ENCODE measurements around the gene TNFAIP3.

The TNFAIP3 gene

DNA sequence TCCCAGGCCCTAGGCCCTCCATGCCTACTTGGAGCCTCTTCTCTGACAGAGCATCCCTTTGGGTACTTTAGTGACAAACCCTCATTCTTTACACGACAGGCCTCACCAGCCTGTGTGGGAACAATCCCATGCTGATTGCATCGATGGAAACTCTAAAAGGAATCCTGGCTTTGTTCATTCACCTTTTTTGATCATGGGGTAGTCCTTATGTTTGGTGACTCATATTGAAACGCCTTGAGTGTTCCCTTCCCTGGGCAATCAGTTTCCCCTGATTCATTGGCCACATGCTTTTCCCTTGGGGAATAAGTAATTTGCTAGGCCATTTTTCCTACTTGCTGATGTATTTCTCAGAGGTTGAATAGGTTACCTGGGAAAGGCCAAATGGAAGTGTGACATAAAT, 14.7 kb upstream of the TNFAIP3 start:
- H3K36me3 ChIP-seq (ENCODE audit: insufficient read depth, low read length): no peaks in the 10 kb centered on the region
- no peaks in the 10 kb centered on the region for H3K9me3 ChIP-seq (ENCODE audit: insufficient read depth, low read depth, low read length)
- H3K9ac ChIP-seq (ENCODE audit: low read depth, low read length): no peak overlapping the region
- H3K4me1 ChIP-seq (ENCODE audit: insufficient read depth, low read length): no peaks in the 10 kb centered on the region; the same call in 1 of the 2 replicates
- no peak overlapping the region for H3K4me3 ChIP-seq (ENCODE audit: low read length)
- 85% methylated on average over 3 of the region's 3 CpGs for WGBS
- H3K27me3 ChIP-seq (ENCODE audit: insufficient read depth, low read length): no peaks in the 10 kb centered on the region
- no peak overlapping the region for H3K27ac ChIP-seq (ENCODE audit: low read depth, low read length)

GRCh38 chr6:137852811-137853210, 14.2 kb upstream of the TNFAIP3 start:
- H3K9me3 ChIP-seq (ENCODE audit: insufficient read depth, low read depth, low read length): no peaks in the 10 kb centered on the region
- no peak overlapping the region for H3K27ac ChIP-seq (ENCODE audit: low read depth, low read length)
- no peak overlapping the region for H3K4me3 ChIP-seq (ENCODE audit: low read length)
- H3K36me3 ChIP-seq (ENCODE audit: insufficient read depth, low read length): no peaks in the 10 kb centered on the region
- H3K27me3 ChIP-seq (ENCODE audit: insufficient read depth, low read length): no peaks in the 10 kb centered on the region
- H3K4me1 ChIP-seq (ENCODE audit: insufficient read depth, low read length): no peaks in the 10 kb centered on the region; the same call in 1 of the 2 replicates
- WGBS: 85% methylated on average over 1 of the region's 1 CpG
- no peak overlapping the region for H3K9ac ChIP-seq (ENCODE audit: low read depth, low read length)

DNA sequence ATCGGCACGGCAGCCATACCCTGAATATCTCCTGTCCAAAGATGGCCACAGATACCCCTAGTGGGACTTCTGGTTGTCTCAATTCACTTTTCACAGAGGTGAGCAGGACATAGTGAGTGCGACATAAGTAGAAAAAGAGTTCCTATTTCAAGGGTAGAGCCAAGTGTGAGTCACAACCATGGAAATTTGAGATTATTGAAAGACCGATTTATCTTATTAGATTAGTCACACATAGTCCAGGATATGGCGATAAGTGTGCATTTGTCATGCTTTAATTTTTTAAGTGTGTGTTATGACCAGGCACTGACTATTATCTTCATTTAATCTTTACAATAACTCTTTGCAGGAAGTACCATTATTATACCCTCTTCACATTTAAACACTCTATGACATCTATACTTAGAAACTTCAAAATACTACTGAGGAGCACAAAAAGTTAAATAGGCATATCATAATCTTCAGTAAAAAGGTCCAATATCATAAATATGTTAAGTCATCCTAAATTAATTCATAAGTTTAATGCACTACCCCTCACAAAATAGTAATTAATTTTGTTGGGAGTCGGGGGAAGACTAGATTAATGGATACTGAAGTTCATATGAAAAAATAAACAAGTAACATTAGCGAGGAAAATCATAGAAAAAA, 13.4 kb upstream of the TNFAIP3 start:
- WGBS: 96% methylated on average over 6 of the region's 7 CpGs
- Histone ChIP-seq H3K27ac (ENCODE audit: low read depth, low read length) (no peak overlapping the region), H3K36me3 (ENCODE audit: insufficient read depth, low read length) (no peaks in the 10 kb centered on the region), H3K4me3 (ENCODE audit: low read length) (no peak overlapping the region), H3K9ac (ENCODE audit: low read depth, low read length) (no peak overlapping the region), H3K27me3 (ENCODE audit: insufficient read depth, low read length) (no peaks in the 10 kb centered on the region), H3K4me1 (ENCODE audit: insufficient read depth, low read length) (no peaks in the 10 kb centered on the region; the same call in 1 of the 2 replicates), H3K9me3 (ENCODE audit: insufficient read depth, low read depth, low read length) (no peaks in the 10 kb centered on the region)

DNA sequence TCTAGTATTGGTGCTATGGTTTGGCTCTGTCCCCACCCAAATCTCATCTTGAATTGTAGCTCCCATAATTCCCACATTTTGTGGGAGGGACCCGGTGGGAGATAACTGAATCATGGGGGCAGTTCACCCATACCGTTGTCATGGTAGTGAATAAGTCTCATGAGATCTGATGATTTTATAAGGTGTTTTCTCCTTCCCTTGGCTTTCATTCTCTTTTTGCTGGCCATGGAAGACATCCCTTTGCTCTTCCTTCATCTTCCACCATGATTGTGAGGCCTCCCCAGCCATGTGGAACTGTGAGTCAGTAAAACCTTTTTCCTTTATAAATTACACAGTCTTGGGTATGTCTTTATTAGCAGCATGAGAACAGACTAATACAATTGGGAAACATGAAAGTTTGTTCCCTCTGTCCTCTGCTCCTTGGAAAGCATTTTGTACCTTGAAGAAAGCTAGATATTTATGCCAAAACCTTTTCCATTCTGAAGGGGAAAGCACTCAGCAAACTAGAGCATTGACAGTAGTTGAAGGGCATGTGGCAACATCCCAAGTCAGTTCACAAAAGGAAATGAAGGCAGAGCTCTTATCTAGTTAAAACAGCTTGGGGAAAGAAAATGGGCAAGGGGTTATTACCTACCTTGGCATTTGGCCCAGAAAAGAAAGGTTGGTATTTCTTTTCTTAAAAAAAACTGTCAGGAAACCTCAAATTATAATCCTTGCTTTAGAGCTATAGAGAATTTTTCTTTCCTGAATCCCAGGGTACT, 10.7 kb upstream of the TNFAIP3 start:
- Histone ChIP-seq H3K9me3 (ENCODE audit: insufficient read depth, low read depth, low read length) (no peaks in the 10 kb centered on the region), H3K9ac (ENCODE audit: low read depth, low read length) (no peak overlapping the region), H3K27ac (ENCODE audit: low read depth, low read length) (no peak overlapping the region), H3K36me3 (ENCODE audit: insufficient read depth, low read length) (no peaks in the 10 kb centered on the region), H3K4me3 (ENCODE audit: low read length) (no peak overlapping the region), H3K27me3 (ENCODE audit: insufficient read depth, low read length) (no peaks in the 10 kb centered on the region), H3K4me1 (ENCODE audit: insufficient read depth, low read length) (peaks cover 19% of the 10 kb centered on the region)
- 94% methylated on average over 2 of the region's 2 CpGs for WGBS

DNA sequence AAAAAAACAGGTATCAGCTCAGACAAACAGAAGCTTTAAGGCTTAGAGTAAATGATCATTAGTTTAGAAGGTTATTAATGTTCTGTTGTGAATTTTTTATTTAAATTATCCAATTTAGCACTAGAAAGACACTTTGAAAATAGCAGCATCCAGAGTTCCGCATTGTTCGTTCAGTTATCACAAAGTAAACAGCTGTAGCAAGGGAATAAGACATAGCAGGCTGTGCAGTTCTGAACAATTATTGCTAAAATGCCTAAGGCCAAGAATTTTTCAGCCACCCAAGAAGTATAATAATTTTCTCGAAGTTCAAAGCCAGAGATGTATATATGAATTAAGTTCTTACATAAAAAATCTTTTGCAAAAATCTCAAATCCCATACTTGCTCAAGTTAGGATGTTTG, 8.0 kb upstream of the TNFAIP3 start:
- H3K27ac ChIP-seq (ENCODE audit: low read depth, low read length): no peak overlapping the region
- no peaks in the 10 kb centered on the region for H3K36me3 ChIP-seq (ENCODE audit: insufficient read depth, low read length)

DNA sequence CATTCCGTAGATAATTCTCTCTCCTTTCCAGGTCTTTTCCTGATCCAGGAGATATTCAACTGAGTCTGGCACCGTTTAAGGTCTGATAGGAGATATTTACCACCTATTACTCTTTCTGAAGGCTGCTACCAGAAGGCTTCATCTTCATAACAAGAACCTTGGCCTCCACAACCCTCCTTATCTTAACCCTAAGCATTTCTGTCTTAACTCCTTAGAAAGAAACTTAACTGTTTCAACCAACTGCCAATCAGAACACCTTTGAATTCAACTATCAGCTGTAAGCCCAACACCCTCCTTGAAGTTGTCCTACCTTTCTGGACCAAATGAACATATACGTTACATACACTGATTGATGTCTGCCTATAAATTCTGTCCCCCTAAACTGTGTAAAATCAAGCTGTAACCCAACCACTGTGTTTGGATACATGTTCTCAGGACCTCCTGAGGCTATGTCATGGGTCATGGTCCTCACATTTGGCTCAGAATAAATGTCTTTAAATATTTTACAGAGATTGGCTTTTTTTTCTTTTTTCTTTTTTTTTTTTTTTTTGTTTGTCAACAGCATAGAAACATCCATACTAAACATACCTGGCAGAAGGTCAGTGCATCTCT, 6.6 kb upstream of the TNFAIP3 start:
- Histone ChIP-seq H3K4me3 (ENCODE audit: low read length) (no peak overlapping the region), H3K27me3 (ENCODE audit: insufficient read depth, low read length) (no peaks in the 10 kb centered on the region), H3K36me3 (ENCODE audit: insufficient read depth, low read length) (no peaks in the 10 kb centered on the region), H3K9ac (ENCODE audit: low read depth, low read length) (no peak overlapping the region), H3K9me3 (ENCODE audit: insufficient read depth, low read depth, low read length) (no peaks in the 10 kb centered on the region), H3K27ac (ENCODE audit: low read depth, low read length) (no peak overlapping the region), H3K4me1 (ENCODE audit: insufficient read depth, low read length) (peaks cover 45% of the 10 kb centered on the region)
- 78% methylated on average over 3 of the region's 3 CpGs for WGBS

More for the DNA sequence above, 8.0 kb upstream of the TNFAIP3 start:
- Histone ChIP-seq H3K9ac (ENCODE audit: low read depth, low read length) (no peak overlapping the region), H3K9me3 (ENCODE audit: insufficient read depth, low read depth, low read length) (no peaks in the 10 kb centered on the region), H3K4me3 (ENCODE audit: low read length) (no peak overlapping the region), H3K4me1 (ENCODE audit: insufficient read depth, low read length) (peaks cover 34% of the 10 kb centered on the region), H3K27me3 (ENCODE audit: insufficient read depth, low read length) (no peaks in the 10 kb centered on the region)
- WGBS: 98% methylated on average over 2 of the region's 3 CpGs

DNA sequence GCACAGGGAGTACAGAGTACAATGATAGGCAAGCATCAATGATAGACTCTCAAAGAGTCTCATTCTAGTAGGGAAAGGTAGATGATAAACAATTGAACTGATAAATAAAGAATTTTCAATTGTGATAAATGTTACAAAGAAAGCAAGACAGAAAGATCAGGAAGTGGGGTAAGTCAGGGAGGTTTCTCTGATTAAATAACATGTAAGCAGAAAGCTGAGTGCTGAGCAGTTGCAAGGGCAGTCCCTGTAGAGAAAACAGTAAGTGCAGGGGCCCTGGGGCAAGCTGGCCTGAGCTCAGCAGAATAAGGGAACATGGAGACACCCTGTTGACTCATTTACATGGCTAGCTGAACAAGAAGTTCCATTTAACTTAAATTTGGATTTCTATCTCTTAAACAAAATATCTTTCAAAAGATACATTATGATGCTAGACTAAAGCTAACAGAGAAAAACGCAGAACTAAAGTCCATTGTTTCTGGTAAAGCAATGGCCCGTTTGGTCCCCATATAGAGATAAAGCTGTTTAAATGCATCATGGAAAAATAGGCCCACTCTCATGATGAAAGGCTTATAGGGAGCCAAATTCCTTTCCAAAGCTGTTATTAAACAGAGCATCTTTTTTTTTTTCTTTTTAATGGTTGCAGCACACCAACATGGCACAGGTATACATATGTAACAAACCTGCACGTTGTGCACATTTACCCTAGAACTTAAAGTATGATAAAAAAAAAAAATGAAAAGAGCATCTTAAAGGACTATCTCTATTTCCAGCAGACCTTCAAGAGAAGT, 5.3 kb upstream of the TNFAIP3 start:
- no peaks in the 10 kb centered on the region for H3K36me3 ChIP-seq (ENCODE audit: insufficient read depth, low read length)
- H3K27me3 ChIP-seq (ENCODE audit: insufficient read depth, low read length): no peaks in the 10 kb centered on the region
- no peaks in the 10 kb centered on the region for H3K9me3 ChIP-seq (ENCODE audit: insufficient read depth, low read depth, low read length)
- H3K4me1 ChIP-seq (ENCODE audit: insufficient read depth, low read length): peaks cover 54% of the 10 kb centered on the region
- H3K4me3 ChIP-seq (ENCODE audit: low read length): no peak overlapping the region
- no peak overlapping the region for H3K9ac ChIP-seq (ENCODE audit: low read depth, low read length)
- WGBS: 86% methylated on average over 2 of the region's 3 CpGs
- no peak overlapping the region for H3K27ac ChIP-seq (ENCODE audit: low read depth, low read length)

DNA sequence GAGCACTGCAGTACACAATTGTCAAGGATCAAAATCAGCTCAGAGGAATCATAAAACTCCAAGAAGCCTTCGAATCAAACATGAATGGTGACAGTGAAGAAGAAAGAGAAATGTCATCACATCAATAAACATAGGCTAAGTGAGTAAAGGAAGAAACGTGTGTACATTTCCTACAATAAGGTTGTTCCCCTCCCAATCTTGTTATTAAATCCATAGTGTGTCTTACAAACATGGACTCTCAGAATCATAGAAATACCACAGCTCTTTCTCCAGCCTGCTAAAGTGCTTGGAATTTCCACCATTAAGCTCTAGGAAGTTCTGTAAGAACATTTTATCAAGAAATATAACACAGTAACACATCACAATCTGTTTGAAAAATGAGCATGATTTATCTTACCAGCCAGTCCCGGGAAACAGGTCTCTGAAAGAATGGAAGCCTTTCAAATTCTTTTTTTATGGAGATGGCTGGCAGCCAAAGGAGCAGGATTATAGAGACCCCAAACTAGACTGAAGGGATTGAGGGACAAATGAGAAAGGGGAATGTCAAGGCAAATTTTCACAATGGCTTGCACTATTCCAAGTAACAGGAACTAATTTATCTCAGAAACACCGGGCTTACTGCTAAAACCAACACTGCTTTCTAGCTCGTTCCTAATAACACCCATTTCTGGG, 4.5 kb upstream of the TNFAIP3 start:
- Histone ChIP-seq H3K9me3 (ENCODE audit: insufficient read depth, low read depth, low read length) (no peaks in the 10 kb centered on the region), H3K27ac (ENCODE audit: low read depth, low read length) (no peak overlapping the region), H3K9ac (ENCODE audit: low read depth, low read length) (no peak overlapping the region), H3K36me3 (ENCODE audit: insufficient read depth, low read length) (no peaks in the 10 kb centered on the region), H3K27me3 (ENCODE audit: insufficient read depth, low read length) (peaks cover 3% of the 10 kb centered on the region), H3K4me1 (ENCODE audit: insufficient read depth, low read length) (peaks cover 54% of the 10 kb centered on the region), H3K4me3 (ENCODE audit: low read length) (no peak overlapping the region)
- WGBS: 77% methylated on average over 4 of the region's 5 CpGs

- H3K27me3 ChIP-seq (ENCODE audit: insufficient read depth, low read length): peaks cover 10% of the 10 kb centered on the region
- H3K4me1 ChIP-seq (ENCODE audit: insufficient read depth, low read length): peaks cover 56% of the 10 kb centered on the region
- no peak overlapping the region for H3K27ac ChIP-seq (ENCODE audit: low read depth, low read length)
- no peak overlapping the region for H3K9ac ChIP-seq (ENCODE audit: low read depth, low read length)
- H3K9me3 ChIP-seq (ENCODE audit: insufficient read depth, low read depth, low read length): no peaks in the 10 kb centered on the region
- no peak overlapping the region for H3K4me3 ChIP-seq (ENCODE audit: low read length)
- H3K36me3 ChIP-seq (ENCODE audit: insufficient read depth, low read length): no peaks in the 10 kb centered on the region
- 90% methylated on average over 4 of the region's 4 CpGs for WGBS
Measured at GRCh38 chr6:137863091-137863797, 3.8 kb upstream of the TNFAIP3 start.

- H3K9me3 ChIP-seq (ENCODE audit: insufficient read depth, low read depth, low read length): no peaks in the 10 kb centered on the region
- H3K27ac ChIP-seq (ENCODE audit: low read depth, low read length): no peak overlapping the region; the same call in 1 of the 2 replicates
- H3K9ac ChIP-seq (ENCODE audit: low read depth, low read length): no peak overlapping the region
- peak overlapping the region; percentile 15; the same call in 1 of the 2 replicates for H3K4me3 ChIP-seq (ENCODE audit: low read length)
- 60% methylated on average over 4 of the region's 4 CpGs for WGBS
- H3K27me3 ChIP-seq (ENCODE audit: insufficient read depth, low read length): peaks cover 17% of the 10 kb centered on the region
- H3K36me3 ChIP-seq (ENCODE audit: insufficient read depth, low read length): no peaks in the 10 kb centered on the region
- peaks cover 57% of the 10 kb centered on the region for H3K4me1 ChIP-seq (ENCODE audit: insufficient read depth, low read length)
Measured at GRCh38 chr6:137864812-137865508, 2.1 kb upstream of the TNFAIP3 start.
